Astrocyte (in vitro differentiated cells and primary cell): Measurements from ENCODE around the gene DPP4.

ENCODE experiments used
- CTCF ChIP-seq: IDR thresholded peaks from 2 replicates; pipeline ENCODE4 v1.5.1; 2011; ENCODE audit warnings: low read depth, mild to moderate bottlenecking, inconsistent platforms, low read length, moderate library complexity; ENCODE audit not compliant: insufficient read depth
- EZH2 ChIP-seq: IDR thresholded peaks from 2 replicates; pipeline ENCODE4 v1.6.1; 2012; ENCODE audit warnings: mild to moderate bottlenecking, low read length, inconsistent platforms; ENCODE audit not compliant: insufficient read depth

GRCh38 chr2:161946489-161947107 is 127.4 kb downstream of the DPP4 start:
- TF ChIP-seq CTCF (peak; percentile 59), EZH2 (no peak)
